LHCN-M2 (cell line): Measurements from ENCODE around the gene RPS25. TPM values are rescaled to one million over a fixed set of nuclear protein-coding genes. Genes with fewer than 3 reads are reported as not detected.
A peak's percentile ranks its signal among the peaks of the same experiment; 100 is the strongest.
"Not testable (repeated sequence)": the region's sequence is repeated elsewhere in the genome, so short reads cannot be mapped to it uniquely, and the experiment has no call there.

Source experiments
- DNase-seq: peaks from one replicate; pipeline ENCODE4 v3.0.0-alpha.2; 2012; ENCODE audit warnings: low read depth
- total RNA-seq: library from RNA; depleted of rRNA; stranded (reverse); fragments of >200 nt; gene quantifications from 2 replicates; pipeline ENCODE4 v1.2.3, GENCODE V29; 2014

RPS25 gene
- total RNA-seq, 1 experiment from 2014 or later: 1,078 TPM

GRCh38 chr11:119039471-119039870, 21.3 kb upstream of the RPS25 start:
- DNase-seq: not testable (repeated sequence)

GRCh38 chr11:119038884-119039283, 20.7 kb upstream of the RPS25 start:
- no peak for DNase-seq

- no peak for DNase-seq
Measured at GRCh38 chr11:119034813-119035212, 16.7 kb upstream of the RPS25 start.

- not testable (repeated sequence) for DNase-seq
Measured at GRCh38 chr11:119033421-119033820, 15.3 kb upstream of the RPS25 start.

GRCh38 chr11:119031912-119032280, 13.8 kb upstream of the RPS25 start:
- no peak for DNase-seq

GRCh38 chr11:119030329-119031047, 12.3 kb upstream of the RPS25 start, which contains the start of gene SLC37A4:
TSS of gene SLC37A4 (minus strand) at chr11:119030877.
- DNase-seq: peak; percentile 95

- no peak for DNase-seq
Measured at GRCh38 chr11:119030029-119030328, 11.8 kb upstream of the RPS25 start.

- DNase-seq: no peak
Measured at GRCh38 chr11:119029340-119030028, 11.3 kb upstream of the RPS25 start.

GRCh38 chr11:119029069-119029339, 10.9 kb upstream of the RPS25 start:
- no peak for DNase-seq

- no peak for DNase-seq
Measured at GRCh38 chr11:119028346-119029068, 10.4 kb upstream of the RPS25 start.

- DNase-seq: no peak
Measured at GRCh38 chr11:119027561-119028345, 9.6 kb upstream of the RPS25 start.

- no peak for DNase-seq
Measured at GRCh38 chr11:119026970-119027369, 8.8 kb upstream of the RPS25 start.

GRCh38 chr11:119025978-119026766, 8.0 kb upstream of the RPS25 start:
- no peak for DNase-seq

GRCh38 chr11:119025541-119025940, 7.4 kb upstream of the RPS25 start:
- DNase-seq: no peak

GRCh38 chr11:119025099-119025473, 6.9 kb upstream of the RPS25 start:
- DNase-seq: no peak

- no peak for DNase-seq
Measured at GRCh38 chr11:119024430-119025098, 6.4 kb upstream of the RPS25 start.

- DNase-seq: no peak
Measured at GRCh38 chr11:119023741-119024140, 5.6 kb upstream of the RPS25 start.

- DNase-seq: no peak
Measured at GRCh38 chr11:119021631-119022030, 3.5 kb upstream of the RPS25 start.

GRCh38 chr11:119019996-119020395, 1.9 kb upstream of the RPS25 start:
- DNase-seq: no peak

GRCh38 chr11:119017377-119017776, 766 bp downstream of the RPS25 start:
- DNase-seq: not testable (repeated sequence)
